Neural cell (in vitro differentiated cells): ENCODE results near the gene TACC2. TPM values are rescaled to one million over a fixed set of nuclear protein-coding genes. Genes with fewer than 3 reads are reported as not detected.

Experiments used
- H2AFZ ChIP-seq: fragments of 200-600, 300-800 bp; sonication (generic), shearing (Covaris generic); 2 replicates; pipeline ENCODE4 v1.6.0; 2014; ENCODE audit warnings: low read depth, mild to moderate bottlenecking, antibody characterized with exemption, low read length, moderate library complexity
- H3F3A ChIP-seq: fragments of 200-600 bp; shearing (Covaris generic); 2 replicates; pipeline ENCODE4 v1.6.1; 2016; ENCODE audit warnings: mild to moderate bottlenecking, moderate library complexity, mixed read lengths, antibody characterized with exemption, low read length; ENCODE audit not compliant: insufficient read depth, poor library complexity, severe bottlenecking
- H3K27ac ChIP-seq: fragments of 200-600, 300-800 bp; sonication (generic), shearing (Covaris generic); 2 replicates; pipeline ENCODE4 v1.5.1; 2014; ENCODE audit warnings: mild to moderate bottlenecking, low read length, moderate library complexity
- H3K27me3 ChIP-seq: fragments of 300-800, 200-600 bp; sonication (generic), shearing (Covaris generic); 2 replicates; pipeline ENCODE4 v1.6.0; 2014; ENCODE audit warnings: mild to moderate bottlenecking, low read depth, low read length, moderate library complexity; ENCODE audit not compliant: insufficient read depth
- H3K36me3 ChIP-seq: fragments of 300-800, 200-600 bp; sonication (generic), shearing (Covaris generic); 2 replicates; pipeline ENCODE4 v1.5.1; 2014; ENCODE audit warnings: mild to moderate bottlenecking, antibody characterized with exemption, low read length, moderate library complexity; ENCODE audit not compliant: insufficient read depth
- H3K4me2 ChIP-seq: fragments of 300-800, 200-600 bp; sonication (generic), shearing (Covaris generic); 2 replicates; pipeline ENCODE4 v1.6.0; 2014; ENCODE audit warnings: mild to moderate bottlenecking, low read length
- H3K4me3 ChIP-seq: fragments of 300-800, 200-600 bp; sonication (generic), shearing (Covaris generic); 2 replicates; pipeline ENCODE4 v1.5.1; 2014; ENCODE audit warnings: mild to moderate bottlenecking, low read length, moderate library complexity
- H3K79me2 ChIP-seq: fragments of 200-600 bp; shearing (Covaris generic); replicated peaks from 2 replicates; pipeline ENCODE4 v1.6.0; 2014; ENCODE audit warnings: mild to moderate bottlenecking, low read length, moderate library complexity; ENCODE audit not compliant: insufficient read depth
- H3K9ac ChIP-seq: fragments of 300-800, 200-600 bp; sonication (generic), shearing (Covaris generic); 2 replicates; pipeline ENCODE4 v1.6.1; 2016; ENCODE audit warnings: mild to moderate bottlenecking, low read length, mixed read lengths
- H3K9me2 ChIP-seq: fragments of 200-600 bp; shearing (Covaris generic); 2 replicates; pipeline ENCODE4 v1.6.1; 2016; ENCODE audit warnings: mild to moderate bottlenecking, low read length, mixed read lengths; ENCODE audit not compliant: insufficient read depth
- H3K9me3 ChIP-seq: fragments of 200-600, 300-800 bp; sonication (generic), shearing (Covaris generic); 2 replicates; pipeline ENCODE4 v1.6.1; 2016; ENCODE audit warnings: mild to moderate bottlenecking, mixed run types, low read length, moderate library complexity, mixed read lengths
- H4K20me1 ChIP-seq: fragments of 200-600 bp; shearing (Covaris generic); 2 replicates; pipeline ENCODE4 v1.6.1; 2016; ENCODE audit warnings: mild to moderate bottlenecking, mixed run types; ENCODE audit not compliant: insufficient read depth
- CTCF ChIP-seq: fragments of 450-650 bp; IDR thresholded peaks from 2 replicates; pipeline ENCODE4 v1.5.1; 2014; ENCODE audit warnings: antibody characterized with exemption, mild to moderate bottlenecking, moderate library complexity; ENCODE audit not compliant: poor library complexity, severe bottlenecking
- EP300 ChIP-seq: fragments of 450-650 bp; conservative IDR thresholded peaks from 2 replicates; pipeline ENCODE4 v1.6.1; 2014; ENCODE audit warnings: antibody characterized with exemption, mild to moderate bottlenecking, moderate library complexity; ENCODE audit not compliant: poor library complexity, severe bottlenecking
- EZH2 ChIP-seq: fragments of 200-600, 300-800 bp; shearing (Covaris generic), sonication (generic); IDR thresholded peaks from 2 replicates; pipeline ENCODE4 v1.6.1; 2014; ENCODE audit warnings: antibody characterized with exemption, low read length, borderline replicate concordance, mild to moderate bottlenecking; ENCODE audit not compliant: insufficient read depth, poor library complexity, severe bottlenecking
- MXI1 ChIP-seq: fragments of 450-650 bp; conservative IDR thresholded peaks from 2 replicates; pipeline ENCODE4 v1.6.1; 2014; ENCODE audit warnings: antibody characterized with exemption, mild to moderate bottlenecking; ENCODE audit not compliant: poor library complexity, severe bottlenecking
- POLR2AphosphoS5 ChIP-seq: IDR thresholded peaks from 2 replicates; pipeline ENCODE4 v1.6.1; 2012
- RAD21 ChIP-seq: fragments of 450-650 bp; conservative IDR thresholded peaks from 2 replicates; pipeline ENCODE4 v1.6.1; 2014; ENCODE audit warnings: antibody characterized with exemption, mild to moderate bottlenecking, moderate library complexity
- SMC3 ChIP-seq: fragments of 450-650 bp; conservative IDR thresholded peaks from 2 replicates; pipeline ENCODE4 v1.6.1; 2014; ENCODE audit warnings: antibody characterized with exemption, mild to moderate bottlenecking, moderate library complexity; ENCODE audit not compliant: poor library complexity
- TAF1 ChIP-seq: IDR thresholded peaks from 2 replicates; pipeline ENCODE4 v1.6.1; 2012; ENCODE audit warnings: low read depth
- polyA plus RNA-seq: library from polyadenylated mRNA; depleted of rRNA; stranded (reverse); fragments of >200 nt; gene quantifications from 2 replicates; pipeline ENCODE4 v1.2.3, GENCODE V29; 2014
- TF ChIP-seq, protein P1 (sequence below): IDR thresholded peaks from 2 replicates; pipeline ENCODE4 v1.6.1; 2012; ENCODE audit warnings: borderline replicate concordance

Gene TACC2
- polyA plus RNA-seq, 1 donor from 2014 or later: 17.6 TPM

- Histone ChIP-seq H3K9ac (peak overlapping the region; percentile 70), H3K27ac (no peak overlapping the region), H2AFZ (peak overlapping the region; percentile 56)
These were observed 14.9 kb upstream of the TACC2 start for GRCh38 chr10:121974019-121974534.

GRCh38 chr10:121974535-121975294 lies 14.2 kb upstream of the TACC2 start, which contains the start of gene NSMCE4A:
NSMCE4A (minus strand) TSS chr10:121975217; CDS start chr10:121975165, 52 bp downstream.
- Histone ChIP-seq H2AFZ (peak within 1 kb of the TSS; percentile 56), H3K9ac (peak within 1 kb of the TSS; percentile 70), H3K36me3 (no peaks in the 10 kb centered on the region), H3K9me2 (no peaks in the 10 kb centered on the region), H3K79me2 (peaks cover 11% of the 10 kb centered on the region), H4K20me1 (no peaks in the 10 kb centered on the region), H3K27ac (peak within 1 kb of the TSS; percentile 59), H3F3A (no peaks in the 10 kb centered on the region), H3K9me3 (no peaks in the 10 kb centered on the region), H3K4me3 (peak within 1 kb of the TSS; percentile 90), H3K4me2 (peak within 1 kb of the TSS; percentile 88), H3K27me3 (no peaks in the 10 kb centered on the region)
- TF ChIP-seq EP300 (peak; percentile 7), POLR2AphosphoS5 (peak; percentile 53), RAD21 (no peak), EZH2 (no peak), CTCF (peak; percentile 84), TAF1 (no peak), SMC3 (peak; percentile 44), MXI1 (peak; percentile 74)
- TF ChIP-seq, protein P1, sequence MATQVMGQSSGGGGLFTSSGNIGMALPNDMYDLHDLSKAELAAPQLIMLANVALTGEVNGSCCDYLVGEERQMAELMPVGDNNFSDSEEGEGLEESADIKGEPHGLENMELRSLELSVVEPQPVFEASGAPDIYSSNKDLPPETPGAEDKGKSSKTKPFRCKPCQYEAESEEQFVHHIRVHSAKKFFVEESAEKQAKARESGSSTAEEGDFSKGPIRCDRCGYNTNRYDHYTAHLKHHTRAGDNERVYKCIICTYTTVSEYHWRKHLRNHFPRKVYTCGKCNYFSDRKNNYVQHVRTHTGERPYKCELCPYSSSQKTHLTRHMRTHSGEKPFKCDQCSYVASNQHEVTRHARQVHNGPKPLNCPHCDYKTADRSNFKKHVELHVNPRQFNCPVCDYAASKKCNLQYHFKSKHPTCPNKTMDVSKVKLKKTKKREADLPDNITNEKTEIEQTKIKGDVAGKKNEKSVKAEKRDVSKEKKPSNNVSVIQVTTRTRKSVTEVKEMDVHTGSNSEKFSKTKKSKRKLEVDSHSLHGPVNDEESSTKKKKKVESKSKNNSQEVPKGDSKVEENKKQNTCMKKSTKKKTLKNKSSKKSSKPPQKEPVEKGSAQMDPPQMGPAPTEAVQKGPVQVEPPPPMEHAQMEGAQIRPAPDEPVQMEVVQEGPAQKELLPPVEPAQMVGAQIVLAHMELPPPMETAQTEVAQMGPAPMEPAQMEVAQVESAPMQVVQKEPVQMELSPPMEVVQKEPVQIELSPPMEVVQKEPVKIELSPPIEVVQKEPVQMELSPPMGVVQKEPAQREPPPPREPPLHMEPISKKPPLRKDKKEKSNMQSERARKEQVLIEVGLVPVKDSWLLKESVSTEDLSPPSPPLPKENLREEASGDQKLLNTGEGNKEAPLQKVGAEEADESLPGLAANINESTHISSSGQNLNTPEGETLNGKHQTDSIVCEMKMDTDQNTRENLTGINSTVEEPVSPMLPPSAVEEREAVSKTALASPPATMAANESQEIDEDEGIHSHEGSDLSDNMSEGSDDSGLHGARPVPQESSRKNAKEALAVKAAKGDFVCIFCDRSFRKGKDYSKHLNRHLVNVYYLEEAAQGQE: no peak

More at GRCh38 chr10:121974019-121974534, 14.9 kb upstream of the TACC2 start:
- peak overlapping the region; percentile 88 for H3K4me2 ChIP-seq
- H4K20me1 ChIP-seq: no peaks in the 10 kb centered on the region
- no peaks in the 10 kb centered on the region for H3K27me3 ChIP-seq
- H3K4me3 ChIP-seq: peak overlapping the region; percentile 90
- peaks cover 11% of the 10 kb centered on the region for H3K79me2 ChIP-seq
- H3K9me3 ChIP-seq: no peaks in the 10 kb centered on the region
- H3F3A ChIP-seq: no peaks in the 10 kb centered on the region
- no peaks in the 10 kb centered on the region for H3K9me2 ChIP-seq
- H3K36me3 ChIP-seq: no peaks in the 10 kb centered on the region
- no peak for TF ChIP-seq TAF1
- TF ChIP-seq RAD21: no peak
- TF ChIP-seq POLR2AphosphoS5: peak; percentile 12
